Measurements from ENCODE around the gene TJP3.

The TJP3 gene

DNA sequence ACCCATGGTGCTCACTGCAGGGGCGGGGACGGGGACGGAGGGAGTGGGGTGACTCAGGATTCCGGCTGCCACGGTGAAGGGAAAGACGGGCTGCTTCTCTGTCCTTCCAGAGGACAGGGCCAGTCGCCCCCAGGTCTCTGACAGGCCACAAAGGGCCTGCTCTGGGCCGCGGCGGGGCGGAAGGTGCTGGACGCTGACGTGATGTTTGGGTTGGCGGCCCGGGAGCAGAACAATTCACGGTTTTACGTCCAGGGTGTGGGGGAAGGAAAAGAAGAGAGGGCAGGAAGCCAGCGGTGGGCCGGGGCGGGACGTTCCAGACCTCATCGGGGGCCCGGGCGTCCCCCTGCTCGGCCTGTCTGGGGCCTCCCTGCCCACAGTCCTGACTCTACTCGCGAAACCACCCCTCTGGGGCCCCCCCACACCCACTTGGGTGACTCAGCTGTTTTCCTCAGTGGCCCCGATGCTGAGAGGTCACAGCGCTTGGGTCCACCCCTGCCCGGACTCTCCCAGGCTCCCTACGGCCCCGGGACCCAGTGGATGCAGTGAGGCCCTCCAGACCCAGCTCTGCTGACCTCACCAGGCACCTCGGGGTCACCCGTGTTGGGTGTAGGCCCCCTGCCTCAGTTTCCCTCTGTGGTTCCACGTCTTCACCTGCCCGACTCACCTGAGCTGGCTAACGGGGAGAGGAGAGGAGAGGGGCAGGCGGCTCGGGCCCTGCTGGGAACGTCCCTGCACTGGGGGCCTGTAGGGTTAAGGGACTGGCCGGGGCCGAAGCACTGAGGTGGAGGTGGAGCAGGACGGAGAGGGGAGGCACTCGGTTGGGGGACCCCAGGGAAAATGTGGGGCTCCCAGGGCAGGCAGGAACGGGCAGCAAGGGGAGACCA lies 37.1 kb upstream of the TJP3 start:
- peak; percentile 76 for DNase-seq

- DNase-seq = peak; percentile 6
These were observed 36.3 kb upstream of the TJP3 start for GRCh38 chr19:3671680-3672574.

DNA sequence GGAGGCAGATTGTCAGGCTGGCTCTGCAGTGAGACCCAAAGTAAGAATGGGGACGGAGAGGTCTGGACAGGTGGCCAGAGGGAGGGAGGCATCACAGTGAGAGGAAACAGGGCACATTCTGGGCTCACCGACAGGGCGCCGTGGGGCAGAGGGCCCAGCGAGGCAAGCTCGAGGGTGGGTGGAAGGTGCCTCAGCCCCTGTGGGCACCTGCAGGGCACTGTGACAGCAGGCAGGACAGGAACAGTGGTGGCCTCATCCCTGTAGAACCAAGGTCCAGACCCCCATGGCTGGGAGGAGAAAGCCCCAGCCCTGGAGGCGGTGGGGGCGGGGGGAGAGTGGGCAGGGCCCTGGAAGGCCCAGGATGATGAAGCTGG lies 35.6 kb upstream of the TJP3 start:
- DNase-seq = no peak

DNA sequence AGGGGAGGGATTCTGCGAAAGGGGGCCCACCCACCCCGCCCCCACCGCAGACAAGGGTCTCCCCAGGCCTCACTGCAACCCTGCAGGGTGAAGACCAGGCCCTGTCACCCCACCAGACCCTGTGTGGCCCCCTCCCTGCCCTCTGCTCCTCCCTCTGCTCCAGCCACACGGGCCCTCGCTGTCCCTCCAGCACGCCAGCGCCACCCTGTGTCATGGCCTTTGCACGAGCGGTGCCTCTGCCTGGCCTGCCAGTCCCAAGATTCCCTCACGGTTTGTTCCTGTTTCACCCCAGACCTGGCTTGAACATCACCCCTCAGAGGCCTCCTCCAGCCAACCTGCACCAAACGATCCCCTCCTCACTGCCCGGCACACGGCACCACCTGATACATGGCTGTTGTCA lies 35.2 kb upstream of the TJP3 start:
- DNase-seq = no peak

DNA sequence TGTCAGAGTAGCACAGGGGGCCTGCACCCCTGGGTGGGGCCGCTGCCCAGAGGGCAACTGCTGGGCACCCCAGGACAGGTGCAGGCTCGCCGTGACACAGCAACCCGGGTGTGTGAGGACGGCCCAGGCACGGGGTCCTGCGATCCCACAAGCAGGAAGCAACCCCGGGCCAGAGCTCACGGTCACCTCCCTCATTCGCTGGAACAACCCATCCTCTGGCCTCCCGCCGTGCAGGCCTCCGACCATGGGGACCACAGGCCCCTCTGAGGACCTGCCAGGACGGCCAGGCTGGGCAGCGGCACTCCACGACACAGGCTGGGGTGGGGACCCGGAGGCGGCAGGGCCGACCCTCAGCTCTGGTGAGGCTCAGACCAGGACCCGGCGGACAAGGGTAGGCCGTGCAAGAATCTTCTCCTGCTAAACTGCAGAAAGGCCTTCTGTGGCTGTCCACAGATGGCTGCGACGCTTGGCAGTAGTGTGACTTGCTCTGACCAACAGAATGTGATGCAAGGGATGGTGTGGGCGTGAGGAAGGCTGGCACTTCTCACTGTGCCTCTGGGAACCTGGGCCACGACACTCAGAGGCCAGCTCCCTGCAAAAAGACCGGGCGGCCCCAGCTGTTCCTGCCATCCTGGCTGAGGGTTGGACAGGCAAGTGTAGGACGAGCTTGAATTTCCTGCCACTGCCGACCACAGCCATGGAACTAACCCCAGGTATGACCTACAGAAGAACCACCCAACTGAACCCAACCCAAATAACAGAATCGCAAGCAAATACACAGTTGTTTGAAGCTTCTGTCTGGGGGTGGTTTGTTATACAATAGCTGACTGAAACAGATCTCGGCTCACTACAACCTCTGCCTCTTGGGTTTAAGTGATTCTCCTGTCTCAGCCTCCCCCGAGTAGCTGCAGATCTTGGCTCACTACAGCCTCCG lies 34.4 kb upstream of the TJP3 start:
- no peak for DNase-seq

DNA sequence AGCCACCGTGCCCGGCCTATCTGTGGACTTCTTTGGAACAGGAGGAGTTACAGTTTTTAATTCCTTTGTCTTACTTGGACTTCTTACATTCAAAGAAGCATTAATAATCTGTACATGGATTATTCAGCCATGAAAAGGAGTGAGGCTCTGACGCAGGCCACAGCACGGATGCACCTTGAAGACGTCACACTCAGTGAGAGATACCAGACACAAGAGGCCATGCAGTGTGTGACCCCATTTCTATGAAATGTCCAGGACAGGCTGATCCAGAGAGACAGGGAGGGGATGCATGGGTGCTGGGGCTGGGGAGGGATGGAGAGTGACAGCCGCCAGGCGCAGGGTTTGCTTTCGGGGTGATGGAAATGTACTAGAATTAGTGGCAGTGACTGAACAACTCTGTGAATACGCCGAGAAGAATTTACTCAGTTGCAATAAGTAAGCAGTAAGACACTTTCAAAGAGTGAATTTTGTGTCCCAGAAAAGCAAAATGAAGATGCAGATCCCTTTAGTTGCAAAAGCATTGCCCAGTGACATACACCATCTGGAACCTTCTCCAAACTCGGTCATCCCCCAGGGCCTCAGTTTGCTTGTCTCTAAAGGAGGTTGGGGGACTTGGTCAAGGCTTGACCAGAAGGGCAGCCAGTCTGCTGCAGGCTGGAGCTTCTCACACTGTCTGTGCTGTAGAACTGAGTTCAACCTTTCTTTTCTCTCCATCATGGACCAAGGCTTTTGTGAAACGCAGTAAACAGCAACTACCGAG lies 33.2 kb upstream of the TJP3 start:
- no peak for DNase-seq

DNA sequence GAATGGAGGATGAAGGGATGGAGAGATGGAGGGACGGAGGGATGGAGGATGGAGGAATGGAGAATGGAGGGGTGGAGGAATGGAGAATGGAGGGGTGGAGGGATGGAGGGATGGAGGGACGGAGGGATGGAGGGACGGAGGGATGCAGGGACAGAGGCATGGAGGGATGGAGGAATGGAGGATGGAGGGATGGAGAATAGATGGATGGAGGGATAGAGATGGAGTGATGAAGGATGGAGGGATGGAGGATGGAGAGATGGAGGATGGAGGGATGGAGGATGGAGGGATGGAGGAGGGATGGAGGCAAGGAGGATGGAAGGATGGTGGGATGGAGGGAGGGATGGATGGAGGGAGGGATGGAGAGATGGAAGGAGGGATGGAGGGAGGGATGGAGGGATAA lies 30.0 kb upstream of the TJP3 start:
- DNase-seq = no peak

- no peak for DNase-seq
These were observed 29.0 kb upstream of the TJP3 start for GRCh38 chr19:3679138-3679537.

- no peak for DNase-seq
These were observed 28.6 kb upstream of the TJP3 start for GRCh38 chr19:3679581-3679980.

- DNase-seq = no peak
These were observed 27.2 kb upstream of the TJP3 start for GRCh38 chr19:3680939-3681338.

DNA sequence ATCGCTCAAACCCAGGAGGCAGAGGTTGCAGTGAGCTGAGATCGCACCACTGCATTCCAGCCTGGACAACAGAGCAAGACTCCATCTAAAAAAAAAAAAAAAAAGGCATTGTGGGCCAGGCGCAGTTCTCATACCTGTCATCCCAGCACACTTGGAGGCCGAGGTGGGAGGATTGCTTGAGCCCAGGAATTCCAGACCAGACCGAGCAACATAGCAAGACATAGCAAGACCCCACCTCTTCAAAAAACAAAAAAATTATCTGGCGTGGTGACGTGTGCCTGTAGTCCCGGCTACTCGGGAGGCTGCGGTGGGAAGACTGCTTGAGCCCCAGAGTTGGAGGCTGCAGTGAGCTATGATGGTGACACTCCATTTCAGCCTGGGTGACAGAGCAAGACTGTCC lies 25.9 kb upstream of the TJP3 start:
- DNase-seq = no peak

DNA sequence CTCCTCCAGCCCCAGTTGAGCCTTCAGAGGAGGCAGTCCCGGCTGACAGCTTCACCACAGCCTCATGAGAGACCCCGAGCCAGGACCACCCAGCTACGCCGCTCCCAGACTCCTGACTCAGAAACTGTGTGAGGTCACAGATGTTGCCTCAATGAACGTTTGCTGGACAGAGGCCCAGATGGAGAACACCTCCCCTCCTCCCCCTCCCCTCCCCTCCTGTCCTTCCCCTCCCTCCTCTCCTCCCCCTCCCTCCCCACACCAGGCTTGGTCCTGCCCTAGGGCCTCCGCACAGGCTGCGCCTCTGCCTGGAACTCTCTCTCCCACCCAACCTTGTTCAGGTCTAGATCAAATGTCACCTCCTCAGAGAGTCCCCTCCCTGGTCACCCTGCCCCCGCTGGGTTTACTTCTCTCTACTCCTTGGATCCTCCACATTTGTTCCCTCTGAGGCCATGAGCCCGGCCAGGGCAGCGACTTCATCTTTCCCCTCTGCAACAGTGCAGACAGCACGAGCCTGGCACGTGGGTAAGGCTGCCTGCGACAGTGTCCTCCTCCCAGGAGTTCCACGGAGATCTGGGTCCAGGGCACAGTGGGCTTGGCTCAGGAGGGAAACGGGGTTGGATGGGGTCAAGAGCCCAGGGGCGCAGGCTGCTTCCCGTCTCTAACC lies 25.3 kb upstream of the TJP3 start:
- DNase-seq = no peak

DNA sequence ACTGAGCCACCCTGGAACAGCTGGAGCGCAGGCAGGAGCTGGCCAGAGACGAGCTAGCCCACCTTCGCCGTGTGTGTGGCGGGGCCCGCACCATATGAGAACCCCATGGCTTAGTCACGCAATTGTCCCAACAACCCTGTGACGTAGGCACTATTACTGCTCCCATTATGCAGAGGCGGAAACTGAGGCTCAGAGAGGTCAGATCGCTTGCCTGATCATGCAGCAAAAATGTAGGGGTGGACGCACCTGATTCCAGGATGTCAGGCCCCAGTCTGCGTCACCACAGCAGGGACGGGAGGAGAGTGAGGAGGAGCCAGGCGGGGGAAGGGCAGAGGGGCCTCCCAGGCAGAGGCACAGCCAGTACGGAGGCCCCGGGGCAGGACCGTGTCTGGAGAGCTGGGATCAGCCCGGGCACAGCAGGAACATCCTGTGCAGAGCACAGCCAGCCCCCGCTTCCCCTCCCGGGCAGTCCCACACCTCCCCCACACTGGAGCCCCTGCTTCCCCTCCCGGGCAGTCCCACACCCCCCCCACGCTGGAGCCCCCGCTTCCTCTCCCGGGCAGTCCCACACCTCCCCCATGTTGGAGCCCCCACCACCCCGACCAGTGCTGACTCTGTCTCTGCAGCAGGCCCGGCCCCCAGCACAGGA lies 24.7 kb upstream of the TJP3 start:
- DNase-seq = no peak

- no peak for DNase-seq
These were observed 23.9 kb upstream of the TJP3 start for GRCh38 chr19:3684054-3684816.

- no peak for DNase-seq
These were observed 23.3 kb upstream of the TJP3 start for GRCh38 chr19:3684817-3685410.

GRCh38 chr19:3687393-3687773 lies 20.8 kb upstream of the TJP3 start:
- no peak for DNase-seq

DNA sequence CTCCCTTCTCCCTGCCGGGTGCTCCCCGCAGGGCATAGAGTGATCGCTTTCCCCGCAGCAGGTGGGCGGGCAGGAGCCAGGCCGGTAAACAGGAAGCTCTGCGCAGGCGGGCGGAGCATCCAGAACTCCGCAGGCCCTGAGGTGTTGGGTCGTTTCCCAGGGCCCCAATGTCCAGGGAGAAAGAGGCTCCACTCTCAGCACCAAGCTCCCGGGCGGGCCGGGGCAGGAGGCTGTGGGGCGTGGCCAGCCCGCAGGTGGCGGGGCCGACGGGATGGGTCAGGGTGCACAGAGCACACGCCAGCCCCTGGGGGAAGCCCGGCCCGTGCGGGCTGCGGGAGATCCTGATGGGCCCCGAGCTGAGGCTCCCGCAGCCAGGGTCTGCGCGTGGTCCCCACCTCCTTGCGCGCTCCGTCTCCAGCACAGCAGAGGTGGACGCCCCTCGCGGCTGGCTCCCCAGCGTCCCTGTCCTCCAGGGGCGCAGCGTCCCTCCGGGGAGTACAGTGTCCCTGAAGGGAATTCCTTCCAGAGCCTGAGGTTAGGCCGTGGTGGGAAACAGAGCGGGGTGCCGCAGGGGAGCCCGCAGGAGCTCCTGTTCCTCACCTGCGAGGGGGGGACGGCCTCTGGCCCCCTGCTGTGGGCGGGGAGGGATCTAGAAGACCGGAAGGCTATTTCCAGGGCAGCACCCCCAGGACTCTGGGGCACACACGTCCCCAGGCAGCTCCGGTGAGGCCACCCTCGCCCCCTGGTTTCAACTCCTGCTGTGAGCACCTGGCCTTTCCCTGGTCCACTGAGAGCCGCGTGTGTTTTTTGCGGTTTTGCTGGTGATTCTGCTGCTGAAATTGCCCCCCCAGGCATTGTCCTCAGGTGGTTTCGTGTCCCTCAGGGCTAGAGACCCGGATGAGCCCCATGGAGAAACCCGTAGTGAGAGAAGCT lies 20.1 kb upstream of the TJP3 start:
- no peak for DNase-seq

GRCh38 chr19:3690551-3691371 lies 17.4 kb upstream of the TJP3 start:
- DNase-seq = no peak

Data from HCEC 1CT (cell line).